ENCODE measurements around the gene S100PBP. TPM values are rescaled to one million over a fixed set of nuclear protein-coding genes. Genes with fewer than 3 reads are reported as not detected.
A peak's percentile ranks its signal among the peaks of the same experiment; 100 is the strongest.

The S100PBP gene
- total and polyA plus RNA-seq, 9 of the 15 experiments (the other 6 are each of a cell fraction or from before 2014, with no cell fraction given): 22.9 to 60.2 (median 32.9) TPM

GRCh38 chr1:32770741-32771548, 46.5 kb upstream of the S100PBP start (continued):
- TF ChIP-seq, protein P1, sequence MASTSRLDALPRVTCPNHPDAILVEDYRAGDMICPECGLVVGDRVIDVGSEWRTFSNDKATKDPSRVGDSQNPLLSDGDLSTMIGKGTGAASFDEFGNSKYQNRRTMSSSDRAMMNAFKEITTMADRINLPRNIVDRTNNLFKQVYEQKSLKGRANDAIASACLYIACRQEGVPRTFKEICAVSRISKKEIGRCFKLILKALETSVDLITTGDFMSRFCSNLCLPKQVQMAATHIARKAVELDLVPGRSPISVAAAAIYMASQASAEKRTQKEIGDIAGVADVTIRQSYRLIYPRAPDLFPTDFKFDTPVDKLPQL (IDR thresholded peaks at IDR 0.05; ENCODE audit: extremely low read depth, insufficient read length): no peak
- TF ChIP-seq CXXC5 (CRISPR knock-in tag; IDR thresholded peaks at IDR 0.05) (no peak), ZNF551 (CRISPR knock-in tag; IDR thresholded peaks at IDR 0.05) (no peak)
- TF ChIP-seq, protein P2, sequence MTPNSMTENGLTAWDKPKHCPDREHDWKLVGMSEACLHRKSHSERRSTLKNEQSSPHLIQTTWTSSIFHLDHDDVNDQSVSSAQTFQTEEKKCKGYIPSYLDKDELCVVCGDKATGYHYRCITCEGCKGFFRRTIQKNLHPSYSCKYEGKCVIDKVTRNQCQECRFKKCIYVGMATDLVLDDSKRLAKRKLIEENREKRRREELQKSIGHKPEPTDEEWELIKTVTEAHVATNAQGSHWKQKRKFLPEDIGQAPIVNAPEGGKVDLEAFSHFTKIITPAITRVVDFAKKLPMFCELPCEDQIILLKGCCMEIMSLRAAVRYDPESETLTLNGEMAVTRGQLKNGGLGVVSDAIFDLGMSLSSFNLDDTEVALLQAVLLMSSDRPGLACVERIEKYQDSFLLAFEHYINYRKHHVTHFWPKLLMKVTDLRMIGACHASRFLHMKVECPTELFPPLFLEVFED (CRISPR knock-in tag; conservative IDR thresholded peaks at IDR 0.05): no peak

DNA sequence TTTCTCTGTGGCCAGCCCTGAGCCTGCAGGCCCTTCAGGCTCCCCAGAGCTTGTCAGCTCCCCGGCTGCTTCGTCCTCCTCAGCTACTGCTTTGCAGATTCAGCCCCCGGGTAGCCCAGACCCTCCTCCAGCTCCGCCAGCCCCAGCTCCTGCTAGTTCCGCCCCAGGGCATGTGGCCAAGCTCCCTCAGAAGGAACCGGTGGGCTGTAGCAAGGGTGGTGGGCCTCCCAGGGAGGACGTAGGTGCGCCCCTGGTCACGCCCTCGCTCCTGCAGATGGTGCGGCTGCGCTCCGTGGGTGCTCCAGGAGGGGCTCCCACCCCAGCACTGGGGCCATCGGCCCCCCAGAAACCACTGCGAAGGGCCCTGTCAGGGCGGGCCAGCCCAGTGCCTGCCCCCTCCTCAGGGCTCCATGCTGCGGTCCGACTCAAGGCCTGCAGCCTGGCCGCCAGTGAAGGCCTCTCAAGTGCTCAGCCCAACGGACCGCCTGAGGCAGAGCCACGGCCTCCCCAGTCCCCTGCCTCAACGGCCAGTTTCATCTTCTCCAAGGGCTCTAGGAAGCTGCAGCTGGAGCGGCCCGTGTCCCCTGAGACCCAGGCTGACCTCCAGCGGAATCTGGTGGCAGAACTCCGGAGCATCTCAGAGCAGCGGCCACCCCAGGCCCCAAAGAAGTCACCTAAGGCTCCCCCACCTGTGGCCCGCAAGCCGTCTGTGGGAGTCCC, 45.7 kb upstream of the S100PBP start:
- FAIRE-seq (no peak), ATAC-seq (no peak), DNase-seq (ENCODE audit: extremely low read depth in 1 of 4, low spot score in 3 of 4) (no peak)
- H3K79me2 ChIP-seq (ENCODE audit: control insufficient read depth, insufficient read depth, low read length): 0 out of 3 replicates have a peak, but pooled peaks cover 3% of the 10 kb centered on the region
- peaks cover 6 to 36% of the 10 kb centered on the region in 2 experiments; a peak in 3 of 5 replicates for H3K4me1 ChIP-seq (replicated peaks in 1 of 2; ENCODE audit: control insufficient read depth in 2 of 2, insufficient read depth in 2 of 2, low read length in 2 of 2)
- intact Hi-C loops (cut with micrococcal nuclease): loop anchor here (2.0 to 5.0 kb wide), 4 partner anchors 23 to 323 kb away; partner anchors contain the start of gene FNDC5
- peaks cover 84% of the 10 kb centered on the region; the same call in 2 of the 3 replicates for H3K36me3 ChIP-seq (ENCODE audit: control insufficient read depth, insufficient read depth, low read length)
- no peaks in the 10 kb centered on the region for H3K27me3 ChIP-seq (ENCODE audit: control insufficient read depth in 2 of 2, insufficient read depth in 2 of 2, low read length in 2 of 2)
- H3K9me3 ChIP-seq (replicated peaks; ENCODE audit: control insufficient read depth, insufficient read depth, low read depth, low read length): no peaks in the 10 kb centered on the region
- peaks cover 24% of the 10 kb centered on the region; the same call in 1 of the 2 replicates for H4K20me1 ChIP-seq (replicated peaks; ENCODE audit: control insufficient read depth, insufficient read depth, low read length)
- H3K4me3 ChIP-seq: no peak overlapping the region
- H3K4me2 ChIP-seq (ENCODE audit: insufficient read depth, low read length): no peak overlapping the region
- no peak overlapping the region for H2AFZ ChIP-seq (ENCODE audit: low read depth, low read length)
- H3K27ac ChIP-seq (ENCODE audit: extremely low read depth, low read depth, low read length): no peak overlapping the region
- peak overlapping the region in 1 of 2 experiments; percentile 37; a peak in 1 of 4 replicates for H3K9ac ChIP-seq (ENCODE audit: insufficient read depth in 1 of 2, low read depth in 2 of 2, low read length in 2 of 2)
- no TSS peak for BruUV-seq (replicated peaks)
- H3K9me1 ChIP-seq (ENCODE audit: control insufficient read depth, insufficient read depth, low read length): peaks cover 3% of the 10 kb centered on the region
- CTCF ChIA-PET (ENCODE audit: low intra/inter-chr PET ratio): interaction anchor here (2.4 to 5.8 kb wide), 2 partner anchors 57 to 60 kb away, joined by 10 to 99 read pairs; no protein-coding TSS in a partner anchor
- in situ Hi-C loops (cut with MboI): no loop called here
- POLR2A ChIA-PET: interaction anchor here (0.6 to 8.8 kb wide), 15 partner anchors 9 to 323 kb away, joined by 3 to 116 read pairs (median 4); no protein-coding TSS in a partner anchor
- 90% methylated on average over 23 of the region's 30 CpGs for WGBS (ENCODE audit: insufficient coverage, low coverage, missing lambda C conversion rate)
- TF ChIP-seq ZNF589 (CRISPR knock-in tag; IDR thresholded peaks at IDR 0.05; ENCODE audit: low read depth) (no peak), FOXJ2 (tag; IDR thresholded peaks at IDR 0.05) (0 out of 2 replicates have a peak, but pooled peaks have one; percentile 17), RBM22 (IDR thresholded peaks at IDR 0.05; ENCODE audit: low read depth, low read length, poor library complexity, severe bottlenecking) (peak; percentile 99)

Data from K562 (cell line).